GM23338 (cell line): ENCODE results near the gene HHAT.

ENCODE experiments used
- CREB1 ChIP-seq: fragments of 250-450 bp; sonication (Bioruptor Pico); IDR thresholded peaks from 2 replicates; pipeline ENCODE4 v1.5.0; 2020; ENCODE audit warnings: low read depth, mild to moderate bottlenecking, moderate library complexity
- CTCF ChIP-seq, 2 experiments: fragments of 200-600 bp in 1 of 2; sonication (generic) in 1 of 2; conservative IDR thresholded peaks; 2 replicates each; pipeline versions ENCODE4 v1.5.1 to v1.6.1; 2016 to 2017; ENCODE audit warnings: antibody characterized with exemption in 2 of 2, low read depth in 2 of 2, mild to moderate bottlenecking in 2 of 2, moderate library complexity in 1 of 2
- EZH2 ChIP-seq: fragments of 200-600 bp; sonication (generic); IDR thresholded peaks from one replicate; pipeline ENCODE4 v1.8.0; 2017; ENCODE audit warnings: antibody characterized with exemption, mild to moderate bottlenecking, low read depth; ENCODE audit not compliant: unreplicated experiment
- EZH2phosphoT487 ChIP-seq: fragments of 200-600 bp; sonication (generic); IDR thresholded peaks from one replicate; pipeline ENCODE4 v1.8.1; 2018; ENCODE audit warnings: antibody characterized with exemption; ENCODE audit not compliant: unreplicated experiment
- JUNB ChIP-seq: IDR thresholded peaks from one replicate; pipeline ENCODE4 v1.6.1; 2016; ENCODE audit warnings: antibody characterized with exemption; ENCODE audit not compliant: unreplicated experiment
- POLR2AphosphoS5 ChIP-seq: IDR thresholded peaks from 2 replicates; pipeline ENCODE4 v1.6.1; 2016; ENCODE audit warnings: antibody characterized with exemption, low read depth
- REST ChIP-seq: IDR thresholded peaks from one replicate; pipeline ENCODE4 v1.6.1; 2018; ENCODE audit warnings: antibody characterized with exemption; ENCODE audit not compliant: unreplicated experiment
- ZNF331 ChIP-seq: fragments of 250-450 bp; sonication (Bioruptor Pico); IDR thresholded peaks from 2 replicates; pipeline ENCODE4 v1.5.0; 2020; ENCODE audit warnings: low read depth, mild to moderate bottlenecking, moderate library complexity
- TF ChIP-seq, protein P1 (sequence below): fragments of 250-450 bp; sonication (Bioruptor Pico); IDR thresholded peaks from 2 replicates; pipeline ENCODE4 v1.5.0; 2020; ENCODE audit warnings: mild to moderate bottlenecking, moderate library complexity

- TF ChIP-seq CTCF (conservative IDR thresholded peaks at IDR 0.05; ENCODE audit: low read depth in 2 of 2) (no peak), JUNB (no peak), EZH2phosphoT487 (no peak), REST (no peak), POLR2AphosphoS5 (no peak), CREB1 (CRISPR knock-in tag) (no peak), EZH2 (no peak), ZNF331 (CRISPR knock-in tag) (no peak)
- TF ChIP-seq, protein P1, sequence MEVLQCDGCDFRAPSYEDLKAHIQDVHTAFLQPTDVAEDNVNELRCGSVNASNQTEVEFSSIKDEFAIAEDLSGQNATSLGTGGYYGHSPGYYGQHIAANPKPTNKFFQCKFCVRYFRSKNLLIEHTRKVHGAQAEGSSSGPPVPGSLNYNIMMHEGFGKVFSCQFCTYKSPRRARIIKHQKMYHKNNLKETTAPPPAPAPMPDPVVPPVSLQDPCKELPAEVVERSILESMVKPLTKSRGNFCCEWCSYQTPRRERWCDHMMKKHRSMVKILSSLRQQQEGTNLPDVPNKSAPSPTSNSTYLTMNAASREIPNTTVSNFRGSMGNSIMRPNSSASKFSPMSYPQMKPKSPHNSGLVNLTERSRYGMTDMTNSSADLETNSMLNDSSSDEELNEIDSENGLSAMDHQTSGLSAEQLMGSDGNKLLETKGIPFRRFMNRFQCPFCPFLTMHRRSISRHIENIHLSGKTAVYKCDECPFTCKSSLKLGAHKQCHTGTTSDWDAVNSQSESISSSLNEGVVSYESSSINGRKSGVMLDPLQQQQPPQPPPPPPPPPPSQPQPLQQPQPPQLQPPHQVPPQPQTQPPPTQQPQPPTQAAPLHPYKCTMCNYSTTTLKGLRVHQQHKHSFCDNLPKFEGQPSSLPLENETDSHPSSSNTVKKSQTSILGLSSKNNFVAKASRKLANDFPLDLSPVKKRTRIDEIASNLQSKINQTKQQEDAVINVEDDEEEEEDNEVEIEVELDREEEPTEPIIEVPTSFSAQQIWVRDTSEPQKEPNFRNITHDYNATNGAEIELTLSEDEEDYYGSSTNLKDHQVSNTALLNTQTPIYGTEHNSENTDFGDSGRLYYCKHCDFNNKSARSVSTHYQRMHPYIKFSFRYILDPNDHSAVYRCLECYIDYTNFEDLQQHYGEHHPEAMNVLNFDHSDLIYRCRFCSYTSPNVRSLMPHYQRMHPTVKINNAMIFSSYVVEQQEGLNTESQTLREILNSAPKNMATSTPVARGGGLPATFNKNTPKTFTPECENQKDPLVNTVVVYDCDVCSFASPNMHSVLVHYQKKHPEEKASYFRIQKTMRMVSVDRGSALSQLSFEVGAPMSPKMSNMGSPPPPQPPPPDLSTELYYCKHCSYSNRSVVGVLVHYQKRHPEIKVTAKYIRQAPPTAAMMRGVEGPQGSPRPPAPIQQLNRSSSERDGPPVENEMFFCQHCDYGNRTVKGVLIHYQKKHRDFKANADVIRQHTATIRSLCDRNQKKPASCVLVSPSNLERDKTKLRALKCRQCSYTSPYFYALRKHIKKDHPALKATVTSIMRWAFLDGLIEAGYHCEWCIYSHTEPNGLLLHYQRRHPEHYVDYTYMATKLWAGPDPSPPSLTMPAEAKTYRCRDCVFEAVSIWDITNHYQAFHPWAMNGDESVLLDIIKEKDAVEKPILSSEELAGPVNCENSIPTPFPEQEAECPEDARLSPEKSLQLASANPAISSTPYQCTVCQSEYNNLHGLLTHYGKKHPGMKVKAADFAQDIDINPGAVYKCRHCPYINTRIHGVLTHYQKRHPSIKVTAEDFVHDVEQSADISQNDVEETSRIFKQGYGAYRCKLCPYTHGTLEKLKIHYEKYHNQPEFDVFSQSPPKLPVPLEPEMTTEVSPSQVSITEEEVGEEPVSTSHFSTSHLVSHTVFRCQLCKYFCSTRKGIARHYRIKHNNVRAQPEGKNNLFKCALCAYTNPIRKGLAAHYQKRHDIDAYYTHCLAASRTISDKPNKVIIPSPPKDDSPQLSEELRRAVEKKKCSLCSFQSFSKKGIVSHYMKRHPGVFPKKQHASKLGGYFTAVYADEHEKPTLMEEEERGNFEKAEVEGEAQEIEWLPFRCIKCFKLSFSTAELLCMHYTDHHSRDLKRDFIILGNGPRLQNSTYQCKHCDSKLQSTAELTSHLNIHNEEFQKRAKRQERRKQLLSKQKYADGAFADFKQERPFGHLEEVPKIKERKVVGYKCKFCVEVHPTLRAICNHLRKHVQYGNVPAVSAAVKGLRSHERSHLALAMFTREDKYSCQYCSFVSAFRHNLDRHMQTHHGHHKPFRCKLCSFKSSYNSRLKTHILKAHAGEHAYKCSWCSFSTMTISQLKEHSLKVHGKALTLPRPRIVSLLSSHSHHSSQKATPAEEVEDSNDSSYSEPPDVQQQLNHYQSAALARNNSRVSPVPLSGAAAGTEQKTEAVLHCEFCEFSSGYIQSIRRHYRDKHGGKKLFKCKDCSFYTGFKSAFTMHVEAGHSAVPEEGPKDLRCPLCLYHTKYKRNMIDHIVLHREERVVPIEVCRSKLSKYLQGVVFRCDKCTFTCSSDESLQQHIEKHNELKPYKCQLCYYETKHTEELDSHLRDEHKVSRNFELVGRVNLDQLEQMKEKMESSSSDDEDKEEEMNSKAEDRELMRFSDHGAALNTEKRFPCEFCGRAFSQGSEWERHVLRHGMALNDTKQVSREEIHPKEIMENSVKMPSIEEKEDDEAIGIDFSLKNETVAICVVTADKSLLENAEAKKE (CRISPR knock-in tag) = no peak
These were observed 29.9 kb downstream of the HHAT start for GRCh38 chr1:210358626-210359025.
